ENCODE measurements around the gene MPPED2. TPM values are rescaled to one million over a fixed set of nuclear protein-coding genes. Genes with fewer than 3 reads are reported as not detected.

The MPPED2 gene
- total RNA-seq, 4 donors from 2014 or later, result 0.51 to 19.5 (median 9.3) TPM

- H3K9me3 ChIP-seq, result no peaks in the 10 kb centered on the region
- intact Hi-C loops (cut with DNase I; ENCODE audit: low total_unique reads), result no loop called here
- H3K27ac ChIP-seq, result no peak overlapping the region
These were observed 80.5 kb downstream of the MPPED2 start for GRCh38 chr11:30505603-30506002.

GRCh38 chr11:30504468-30504867 is 81.7 kb downstream of the MPPED2 start:
- no peak overlapping the region for H3K27ac ChIP-seq
- intact Hi-C loops (cut with DNase I; ENCODE audit: low total_unique reads), result no loop called here
- no peaks in the 10 kb centered on the region for H3K9me3 ChIP-seq
- no peaks in the 10 kb centered on the region for H3K27me3 ChIP-seq
- H3K36me3 ChIP-seq, result no peaks in the 10 kb centered on the region
- TF ChIP-seq CTCF (IDR thresholded peaks at IDR 0.05), result no peak
- no peak for TF ChIP-seq POLR2A (IDR thresholded peaks at IDR 0.05)
- H3K4me1 ChIP-seq, result no peaks in the 10 kb centered on the region
- H3K4me3 ChIP-seq, result no peak overlapping the region
- no peak for DNase-seq

More at GRCh38 chr11:30505603-30506002, 80.5 kb downstream of the MPPED2 start:
- no peaks in the 10 kb centered on the region for H3K4me1 ChIP-seq
- H3K36me3 ChIP-seq, result no peaks in the 10 kb centered on the region
- H3K27me3 ChIP-seq, result no peaks in the 10 kb centered on the region
- DNase-seq, result no peak
- no peak for TF ChIP-seq CTCF (IDR thresholded peaks at IDR 0.05)
- no peak for TF ChIP-seq POLR2A (IDR thresholded peaks at IDR 0.05)
- no peak overlapping the region for H3K4me3 ChIP-seq

GRCh38 chr11:30503156-30503555 is 83.0 kb downstream of the MPPED2 start:
- TF ChIP-seq CTCF (IDR thresholded peaks at IDR 0.05) (no peak), POLR2A (IDR thresholded peaks at IDR 0.05) (no peak)

GRCh38 chr11:30502305-30502704 is 83.8 kb downstream of the MPPED2 start:
- no peak for DNase-seq
- intact Hi-C loops (cut with DNase I; ENCODE audit: low total_unique reads), result no loop called here
- no peak for TF ChIP-seq CTCF (IDR thresholded peaks at IDR 0.05)
- no peak for TF ChIP-seq POLR2A (IDR thresholded peaks at IDR 0.05)
- Histone ChIP-seq H3K36me3 (no peaks in the 10 kb centered on the region), H3K27me3 (no peaks in the 10 kb centered on the region), H3K4me3 (no peak overlapping the region), H3K9me3 (no peaks in the 10 kb centered on the region), H3K4me1 (no peaks in the 10 kb centered on the region), H3K27ac (no peak overlapping the region)

More at GRCh38 chr11:30503156-30503555, 83.0 kb downstream of the MPPED2 start:
- intact Hi-C loops (cut with DNase I; ENCODE audit: low total_unique reads), result no loop called here
- no peak overlapping the region for H3K4me3 ChIP-seq
- H3K27me3 ChIP-seq, result no peaks in the 10 kb centered on the region
- no peak overlapping the region for H3K27ac ChIP-seq
- H3K4me1 ChIP-seq, result no peaks in the 10 kb centered on the region
- no peaks in the 10 kb centered on the region for H3K9me3 ChIP-seq
- DNase-seq, result no peak
- H3K36me3 ChIP-seq, result no peaks in the 10 kb centered on the region

GRCh38 chr11:30501744-30502143 is 84.4 kb downstream of the MPPED2 start:
- Histone ChIP-seq H3K36me3 (no peaks in the 10 kb centered on the region), H3K4me3 (no peak overlapping the region), H3K4me1 (no peaks in the 10 kb centered on the region), H3K27ac (no peak overlapping the region), H3K27me3 (no peaks in the 10 kb centered on the region), H3K9me3 (no peaks in the 10 kb centered on the region)
- intact Hi-C loops (cut with DNase I; ENCODE audit: low total_unique reads), result no loop called here
- no peak for DNase-seq
- no peak for TF ChIP-seq CTCF (IDR thresholded peaks at IDR 0.05)
- no peak for TF ChIP-seq POLR2A (IDR thresholded peaks at IDR 0.05)
